SK-N-MC (cell line): ENCODE measurements around the gene PLA2G7.
"Not testable (repeated sequence)": the region's sequence is repeated elsewhere in the genome, so short reads cannot be mapped to it uniquely, and the experiment has no call there.

ENCODE experiments used
- DNase-seq: peaks from one replicate; pipeline ENCODE4 v3.0.0-alpha.2; 2011; ENCODE audit warnings: low read depth, low spot score
- H3K27ac ChIP-seq: fragments of 200-600 bp; sonication (generic); 2 replicates; pipeline ENCODE4 v1.5.1; 2016; ENCODE audit warnings: mixed run types
- H3K36me3 ChIP-seq: fragments of 200-600 bp; sonication (generic); 2 replicates; pipeline ENCODE4 v1.6.1; 2017; ENCODE audit warnings: antibody characterized with exemption, low read length, mixed read lengths; ENCODE audit not compliant: insufficient read depth
- H3K4me3 ChIP-seq: fragments of 200-600 bp; sonication (generic); 2 replicates; pipeline ENCODE4 v1.5.1; 2016
- H3K9ac ChIP-seq: fragments of 200-600 bp; sonication (generic); 2 replicates; pipeline ENCODE4 v1.8.0; 2017; ENCODE audit warnings: mixed run types, mixed read lengths; ENCODE audit not compliant: insufficient read length
- H3K9me3 ChIP-seq: fragments of 200-600 bp; sonication (generic); 2 replicates; pipeline ENCODE4 v1.6.1; 2017; ENCODE audit warnings: low read depth, mild to moderate bottlenecking, antibody characterized with exemption, low read length, moderate library complexity, mixed read lengths
- EZH2 ChIP-seq: fragments of 200-600 bp; sonication (generic); IDR thresholded peaks from one replicate; pipeline ENCODE4 v1.6.1; 2017; ENCODE audit warnings: antibody characterized with exemption
- FOXP2 ChIP-seq: optimal IDR thresholded peaks from 2 replicates; pipeline ENCODE3; 2011; ENCODE audit warnings: mild to moderate bottlenecking, moderate library complexity; ENCODE audit not compliant: insufficient read depth; ENCODE audit errors: extremely low read length, control extremely low read depth
- POLR2AphosphoS5 ChIP-seq: IDR thresholded peaks from 2 replicates; pipeline ENCODE4 v1.6.1; 2012; ENCODE audit warnings: mild to moderate bottlenecking, low read depth, low read length, borderline replicate concordance

The PLA2G7 gene

GRCh38 chr6:46772762-46773161 is 37.6 kb upstream of the PLA2G7 start:
- Histone ChIP-seq H3K36me3 (no peaks in the 10 kb centered on the region), H3K4me3 (no peak overlapping the region), H3K9ac (no peak overlapping the region), H3K27ac (no peak overlapping the region), H3K9me3 (no peaks in the 10 kb centered on the region)
- no peak for TF ChIP-seq POLR2AphosphoS5
- no peak for TF ChIP-seq FOXP2
- TF ChIP-seq EZH2, result no peak
- DNase-seq, result no peak

- Histone ChIP-seq H3K4me3 (no peak overlapping the region), H3K27ac (no peak overlapping the region), H3K36me3 (no peaks in the 10 kb centered on the region), H3K9me3 (no peaks in the 10 kb centered on the region), H3K9ac (no peak overlapping the region)
- DNase-seq, result no peak
- TF ChIP-seq POLR2AphosphoS5, result no peak
- TF ChIP-seq FOXP2, result no peak
- no peak for TF ChIP-seq EZH2
These were observed 36.8 kb upstream of the PLA2G7 start for GRCh38 chr6:46772016-46772415.

- no peaks in the 10 kb centered on the region for H3K9me3 ChIP-seq
- no peaks in the 10 kb centered on the region for H3K36me3 ChIP-seq
- H3K4me3 ChIP-seq, result no peak overlapping the region
- TF ChIP-seq EZH2 (no peak), FOXP2 (no peak), POLR2AphosphoS5 (no peak)
- H3K9ac ChIP-seq, result no peak overlapping the region
- H3K27ac ChIP-seq, result no peak overlapping the region
- no peak for DNase-seq
These were observed 29.8 kb upstream of the PLA2G7 start for GRCh38 chr6:46764961-46765360.

GRCh38 chr6:46764280-46764679 is 29.1 kb upstream of the PLA2G7 start:
- not testable (repeated sequence) for H3K27ac ChIP-seq, H3K4me3 ChIP-seq, H3K9ac ChIP-seq, H3K9me3 ChIP-seq, H3K36me3 ChIP-seq, DNase-seq

DNA sequence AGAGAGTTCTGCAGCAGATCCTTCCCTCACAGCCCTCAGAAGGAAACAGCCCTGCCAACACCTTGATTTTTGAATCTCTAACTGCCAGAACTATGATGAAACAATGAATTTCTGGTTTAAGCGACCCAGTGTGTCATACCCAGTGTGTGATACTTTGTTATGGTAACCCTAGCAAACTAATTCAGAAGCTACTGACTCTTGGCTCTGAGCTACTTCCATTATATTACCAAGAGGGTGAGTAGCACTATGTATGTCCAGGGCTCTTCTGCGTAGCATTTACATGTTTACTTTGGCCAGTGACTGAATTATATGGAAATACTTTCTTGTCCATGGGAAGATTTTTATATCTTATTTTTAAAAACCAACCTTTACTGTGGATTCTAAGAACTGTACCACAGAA is 28.3 kb upstream of the PLA2G7 start:
- TF ChIP-seq EZH2 (no peak), FOXP2 (no peak), POLR2AphosphoS5 (no peak)
- H3K9me3 ChIP-seq, result no peaks in the 10 kb centered on the region

GRCh38 chr6:46760925-46761324 is 25.8 kb upstream of the PLA2G7 start:
- Histone ChIP-seq H3K9ac (no peak overlapping the region), H3K27ac (no peak overlapping the region), H3K9me3 (no peaks in the 10 kb centered on the region), H3K4me3 (no peak overlapping the region), H3K36me3 (no peaks in the 10 kb centered on the region)
- TF ChIP-seq POLR2AphosphoS5 (no peak), EZH2 (no peak), FOXP2 (no peak)
- DNase-seq, result no peak

More for the DNA sequence above, 28.3 kb upstream of the PLA2G7 start:
- H3K4me3 ChIP-seq, result no peak overlapping the region
- no peak overlapping the region for H3K27ac ChIP-seq
- DNase-seq, result no peak
- H3K36me3 ChIP-seq, result no peaks in the 10 kb centered on the region
- no peak overlapping the region for H3K9ac ChIP-seq

- H3K27ac ChIP-seq, result no peak overlapping the region
- TF ChIP-seq EZH2, result no peak
- TF ChIP-seq POLR2AphosphoS5, result no peak
- no peak for TF ChIP-seq FOXP2
- no peaks in the 10 kb centered on the region for H3K36me3 ChIP-seq
- no peak overlapping the region for H3K9ac ChIP-seq
- no peak for DNase-seq
- no peak overlapping the region for H3K4me3 ChIP-seq
- no peaks in the 10 kb centered on the region for H3K9me3 ChIP-seq
These were observed 24.0 kb upstream of the PLA2G7 start for GRCh38 chr6:46758960-46759753.

DNA sequence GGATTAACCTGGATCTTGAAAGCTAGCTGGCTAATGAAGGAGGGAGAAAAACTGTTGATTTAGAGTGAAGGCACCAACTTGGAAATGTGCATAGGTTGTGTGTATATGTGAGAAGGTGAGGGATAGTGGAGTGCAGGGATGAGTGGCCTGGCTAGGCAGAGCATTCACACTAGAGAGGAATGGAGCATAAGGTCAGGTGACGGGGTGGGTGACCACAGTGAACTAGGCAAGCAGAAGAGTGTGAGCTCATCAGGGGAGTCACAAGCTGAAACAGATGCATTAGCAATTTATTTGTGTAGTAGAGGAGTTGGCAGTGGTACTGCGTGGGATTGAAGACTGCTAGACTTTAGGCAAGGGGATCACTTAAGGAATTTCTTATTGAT is 22.0 kb upstream of the PLA2G7 start:
- no peaks in the 10 kb centered on the region for H3K36me3 ChIP-seq
- H3K4me3 ChIP-seq, result no peak overlapping the region
- TF ChIP-seq POLR2AphosphoS5 (no peak), EZH2 (no peak), FOXP2 (no peak)
- H3K9me3 ChIP-seq, result no peaks in the 10 kb centered on the region
- no peak for DNase-seq
- H3K27ac ChIP-seq, result no peak overlapping the region
- H3K9ac ChIP-seq, result no peak overlapping the region
